Chondrocyte (in vitro differentiated cells): ENCODE measurements around the gene MRPL28. TPM values are rescaled to one million over a fixed set of nuclear protein-coding genes. Genes with fewer than 3 reads are reported as not detected.
"Not testable (repeated sequence)": the region's sequence is repeated elsewhere in the genome, so short reads cannot be mapped to it uniquely, and the experiment has no call there.

Source experiments
- DNase-seq: peaks from one replicate; pipeline ENCODE4 v3.0.0; 2021; ENCODE audit warnings: mixed read lengths, low spot score
- H3K27ac Mint-ChIP-seq: one replicate; pipeline ENCODE4 v1.8.0; 2021; ENCODE audit warnings: mild to moderate bottlenecking, moderate library complexity, mixed read lengths; ENCODE audit not compliant: unreplicated experiment
- H3K27me3 Mint-ChIP-seq: 2 replicates; pipeline ENCODE4 v1.8.0; 2021; ENCODE audit warnings: low read depth, mixed read lengths
- H3K36me3 Mint-ChIP-seq: 2 replicates; pipeline ENCODE4 v1.8.0; 2021; ENCODE audit warnings: low read depth, mixed read lengths
- H3K4me1 Mint-ChIP-seq: 2 replicates; pipeline ENCODE4 v1.8.0; 2021; ENCODE audit warnings: low read depth, mild to moderate bottlenecking, mixed read lengths
- H3K4me3 Mint-ChIP-seq: one replicate; pipeline ENCODE4 v1.8.0; 2021; ENCODE audit warnings: mild to moderate bottlenecking, moderate library complexity, mixed read lengths; ENCODE audit not compliant: unreplicated experiment
- H3K9me3 Mint-ChIP-seq: 2 replicates; pipeline ENCODE4 v1.8.0; 2021; ENCODE audit warnings: low read depth, mixed read lengths
- total RNA-seq: library from RNA; stranded (reverse); gene quantifications from 3 replicates; pipeline ENCODE4 v1.2.1, GENCODE V29; 2021
- TF ChIP-seq, protein P1 (sequence below): fragments of 200-600 bp; sonication (generic); IDR thresholded peaks from 2 replicates; pipeline ENCODE4 v1.5.0; 2021; ENCODE audit warnings: antibody characterized with exemption, mild to moderate bottlenecking, moderate library complexity

MRPL28 gene
- total RNA-seq, 1 donor from 2014 or later = 53.4 TPM

DNA sequence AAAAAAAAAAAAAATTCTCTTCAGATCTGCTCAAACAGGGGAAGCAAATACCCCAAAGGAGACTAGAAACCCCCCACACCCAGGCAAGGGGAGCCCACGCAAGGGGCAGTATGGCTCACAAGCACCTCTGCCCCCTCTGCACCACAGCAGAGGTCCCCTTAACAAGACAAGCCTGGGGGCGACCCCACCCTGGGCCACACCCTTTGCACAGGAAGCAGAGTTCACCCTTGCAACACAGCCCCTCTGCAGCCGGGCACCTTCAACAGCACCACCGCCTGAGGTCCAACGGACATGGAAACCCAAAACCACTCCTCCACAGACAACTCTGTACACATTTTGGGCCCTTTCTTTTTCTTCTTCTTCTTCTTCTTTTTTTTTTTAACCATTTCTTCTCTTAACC, 30.7 kb downstream of the MRPL28 start:
- no peak for DNase-seq
- peaks cover 7% of the 10 kb centered on the region for H3K4me1 Mint-ChIP-seq
- H3K9me3 Mint-ChIP-seq = no peaks in the 10 kb centered on the region
- TF ChIP-seq, protein P1, sequence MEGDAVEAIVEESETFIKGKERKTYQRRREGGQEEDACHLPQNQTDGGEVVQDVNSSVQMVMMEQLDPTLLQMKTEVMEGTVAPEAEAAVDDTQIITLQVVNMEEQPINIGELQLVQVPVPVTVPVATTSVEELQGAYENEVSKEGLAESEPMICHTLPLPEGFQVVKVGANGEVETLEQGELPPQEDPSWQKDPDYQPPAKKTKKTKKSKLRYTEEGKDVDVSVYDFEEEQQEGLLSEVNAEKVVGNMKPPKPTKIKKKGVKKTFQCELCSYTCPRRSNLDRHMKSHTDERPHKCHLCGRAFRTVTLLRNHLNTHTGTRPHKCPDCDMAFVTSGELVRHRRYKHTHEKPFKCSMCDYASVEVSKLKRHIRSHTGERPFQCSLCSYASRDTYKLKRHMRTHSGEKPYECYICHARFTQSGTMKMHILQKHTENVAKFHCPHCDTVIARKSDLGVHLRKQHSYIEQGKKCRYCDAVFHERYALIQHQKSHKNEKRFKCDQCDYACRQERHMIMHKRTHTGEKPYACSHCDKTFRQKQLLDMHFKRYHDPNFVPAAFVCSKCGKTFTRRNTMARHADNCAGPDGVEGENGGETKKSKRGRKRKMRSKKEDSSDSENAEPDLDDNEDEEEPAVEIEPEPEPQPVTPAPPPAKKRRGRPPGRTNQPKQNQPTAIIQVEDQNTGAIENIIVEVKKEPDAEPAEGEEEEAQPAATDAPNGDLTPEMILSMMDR = no peak
- H3K27me3 Mint-ChIP-seq = no peaks in the 10 kb centered on the region
- no peak overlapping the region for H3K27ac Mint-ChIP-seq
- H3K4me3 Mint-ChIP-seq = no peak overlapping the region
- H3K36me3 Mint-ChIP-seq = peaks cover 2% of the 10 kb centered on the region

DNA sequence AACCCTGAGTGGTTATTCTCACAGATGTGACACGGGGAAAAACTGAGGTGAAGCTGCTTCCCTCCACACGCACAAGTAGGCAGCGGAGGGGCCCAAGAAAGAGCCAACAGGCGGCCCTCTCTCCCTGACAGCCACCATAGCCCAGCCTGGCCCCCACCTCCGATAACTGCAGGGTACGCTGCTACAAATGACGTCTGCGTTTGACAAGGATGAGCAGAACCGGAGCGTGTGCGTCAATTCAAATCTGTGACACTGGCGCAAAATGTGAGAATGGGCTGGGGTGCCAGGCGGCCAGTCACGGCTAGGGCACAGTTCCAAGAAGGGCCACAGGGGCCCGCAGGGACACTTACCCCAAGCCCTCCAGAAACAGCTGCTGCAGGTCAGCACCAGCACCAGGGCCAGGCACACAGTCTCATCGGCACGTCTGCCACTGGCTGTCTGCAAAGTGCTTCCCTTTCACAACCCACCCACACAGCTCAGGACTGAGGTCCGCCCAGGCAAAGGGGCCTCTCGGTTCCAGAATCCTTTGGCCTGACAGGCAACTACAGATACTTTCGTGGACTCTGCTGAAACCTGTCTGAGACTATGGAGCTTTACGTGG, 32.3 kb downstream of the MRPL28 start:
- Mint-ChIP-seq H3K9me3 (no peaks in the 10 kb centered on the region), H3K4me3 (no peak overlapping the region), H3K4me1 (peaks cover 15% of the 10 kb centered on the region), H3K27me3 (no peaks in the 10 kb centered on the region), H3K27ac (no peak overlapping the region), H3K36me3 (peaks cover 2% of the 10 kb centered on the region)
- TF ChIP-seq, protein P1 = no peak
- no peak for DNase-seq

DNA sequence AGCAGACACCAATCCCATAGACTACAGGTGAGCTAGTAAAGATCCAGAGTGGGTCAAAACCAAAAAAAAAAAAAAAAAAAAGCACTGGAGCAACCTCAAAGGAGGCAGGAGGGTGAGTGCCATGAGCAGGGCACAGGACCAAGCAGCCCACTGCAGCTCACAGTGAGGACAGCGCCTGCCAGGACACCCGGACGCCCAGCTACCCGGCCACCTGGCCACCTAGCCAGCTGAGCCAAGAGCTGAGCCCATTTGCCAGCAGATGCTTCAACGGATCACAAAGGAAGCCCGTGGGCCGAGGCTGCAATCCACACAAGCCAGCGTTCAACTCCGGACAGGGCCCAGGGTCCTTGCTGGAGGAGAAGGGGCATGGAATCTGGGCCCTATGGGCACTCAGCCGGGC, 32.9 kb downstream of the MRPL28 start:
- H3K4me3 Mint-ChIP-seq = no peak overlapping the region
- no peak for DNase-seq
- no peaks in the 10 kb centered on the region for H3K27me3 Mint-ChIP-seq
- peaks cover 2% of the 10 kb centered on the region for H3K36me3 Mint-ChIP-seq
- H3K4me1 Mint-ChIP-seq = peaks cover 18% of the 10 kb centered on the region
- H3K9me3 Mint-ChIP-seq = no peaks in the 10 kb centered on the region
- no peak overlapping the region for H3K27ac Mint-ChIP-seq
- TF ChIP-seq, protein P1 = no peak

DNA sequence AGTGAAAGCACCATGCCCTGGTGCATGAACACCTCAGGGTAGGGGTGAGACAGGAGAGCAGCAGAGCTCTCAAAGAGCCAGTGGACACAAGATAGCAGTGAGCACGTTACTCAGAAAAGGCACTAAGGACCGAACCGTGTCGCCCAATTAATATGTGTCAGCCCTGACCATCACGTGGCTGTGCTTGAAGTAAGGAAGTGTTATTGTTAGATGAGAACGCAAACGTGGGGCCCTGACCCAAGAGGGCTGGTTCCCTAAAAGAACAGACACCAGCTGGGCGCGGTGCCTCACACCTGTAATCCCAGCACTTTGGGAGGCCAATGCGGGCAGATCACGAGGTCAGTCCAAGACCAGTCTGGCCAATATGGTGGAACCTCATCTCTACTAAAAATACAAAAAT, 34.1 kb downstream of the MRPL28 start:
- Mint-ChIP-seq H3K27me3 (no peaks in the 10 kb centered on the region), H3K4me3 (no peak overlapping the region), H3K9me3 (no peaks in the 10 kb centered on the region), H3K36me3 (no peaks in the 10 kb centered on the region), H3K4me1 (peaks cover 24% of the 10 kb centered on the region), H3K27ac (no peak overlapping the region)
- no peak for DNase-seq
- TF ChIP-seq, protein P1 = no peak

DNA sequence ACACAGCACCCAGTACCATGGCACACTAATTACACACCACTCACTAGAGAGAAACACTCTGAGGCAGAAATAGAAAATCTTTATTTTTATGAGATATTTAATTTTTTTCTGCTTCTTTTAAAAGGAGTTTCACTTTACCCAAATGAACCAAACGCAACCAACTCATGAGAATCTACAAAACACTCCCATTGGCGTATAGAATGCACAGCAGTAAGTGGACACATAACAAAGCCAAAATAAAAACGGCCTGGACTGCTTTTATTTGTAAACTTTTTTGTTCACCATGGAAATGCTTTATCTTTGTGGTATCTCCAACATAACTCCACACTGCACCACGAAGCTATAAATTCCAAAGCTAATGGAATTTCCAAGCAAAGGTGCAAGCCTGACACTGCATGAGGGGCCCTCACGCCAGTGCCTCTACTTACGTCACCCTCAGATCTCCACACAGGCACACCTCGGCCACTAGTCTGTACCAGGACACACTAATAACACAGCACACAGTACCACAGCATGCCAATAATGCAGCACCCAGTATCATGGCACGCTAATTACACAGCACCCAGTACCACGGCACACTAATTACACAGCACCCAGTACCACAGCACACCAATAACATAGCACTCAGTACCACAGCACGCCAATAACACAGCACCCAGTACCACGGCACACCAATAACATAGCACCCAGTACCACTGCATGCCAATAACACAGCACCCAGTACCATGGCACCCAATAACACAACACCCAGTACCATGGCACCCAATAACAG, 35.3 kb downstream of the MRPL28 start:
- H3K27ac Mint-ChIP-seq, H3K27me3 Mint-ChIP-seq, H3K4me3 Mint-ChIP-seq, H3K9me3 Mint-ChIP-seq, H3K36me3 Mint-ChIP-seq, DNase-seq: not testable (repeated sequence)
- H3K4me1 Mint-ChIP-seq = peaks cover 27% of the 10 kb centered on the region

DNA sequence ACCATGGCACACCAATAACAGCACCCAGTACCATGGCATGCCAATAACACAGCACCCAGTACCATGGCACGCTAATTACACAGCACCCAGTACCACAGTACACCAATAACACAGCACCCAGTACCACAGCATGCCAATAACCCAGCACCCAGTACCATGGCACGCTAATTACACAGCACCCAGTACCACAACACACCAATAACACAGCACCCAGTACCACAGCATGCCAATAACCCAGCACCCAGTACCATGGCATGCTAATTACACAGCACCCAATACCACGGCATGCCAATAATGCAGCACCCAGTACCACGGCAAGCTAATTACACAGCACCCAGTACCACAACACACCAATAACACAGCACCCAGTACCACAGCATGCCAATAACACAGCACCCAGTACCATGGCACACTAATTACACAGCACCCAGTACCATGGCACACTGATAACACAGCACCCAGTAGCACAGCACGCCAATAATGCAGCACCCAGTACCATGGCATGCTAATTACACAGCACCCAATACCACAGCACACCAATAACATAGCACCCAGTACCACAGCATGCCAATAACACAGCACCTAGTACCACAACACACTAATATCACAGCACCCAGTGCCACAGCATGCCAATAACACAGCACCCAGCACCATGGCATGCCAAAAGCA, 36.0 kb downstream of the MRPL28 start:
- peaks cover 22% of the 10 kb centered on the region for H3K4me1 Mint-ChIP-seq
- H3K36me3 Mint-ChIP-seq, H3K27ac Mint-ChIP-seq, H3K4me3 Mint-ChIP-seq, H3K27me3 Mint-ChIP-seq, DNase-seq, H3K9me3 Mint-ChIP-seq: not testable (repeated sequence)
